Activated naive CD4-positive, alpha-beta T cell (primary cell): ENCODE data around the gene PROSER2.

ENCODE experiments used
- DNase-seq, 4 experiments: peaks; one replicate each; lab custom pipeline; 2025; lab: John Stamatoyannopoulos, UW

The PROSER2 gene

DNA sequence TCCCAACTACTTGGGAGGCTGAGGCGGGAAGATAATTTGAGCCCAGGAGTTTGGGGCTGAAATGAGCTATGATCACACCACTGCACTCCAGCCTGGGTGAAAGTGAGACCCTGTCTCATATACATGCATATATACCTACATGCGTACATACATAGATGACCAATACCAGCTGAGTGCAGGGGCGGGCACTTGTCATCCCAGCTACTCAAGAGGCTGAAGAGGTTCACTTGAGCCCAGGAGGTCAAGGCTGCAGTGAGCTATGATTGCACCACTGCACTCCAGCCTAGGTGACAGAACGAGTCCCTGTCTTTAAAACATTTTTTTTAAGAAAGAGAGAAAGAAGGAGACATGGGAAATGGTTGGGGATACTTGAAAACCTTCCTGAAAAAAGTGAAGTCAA is 17.4 kb upstream of the PROSER2 start:
- DNase-seq: no peak

DNA sequence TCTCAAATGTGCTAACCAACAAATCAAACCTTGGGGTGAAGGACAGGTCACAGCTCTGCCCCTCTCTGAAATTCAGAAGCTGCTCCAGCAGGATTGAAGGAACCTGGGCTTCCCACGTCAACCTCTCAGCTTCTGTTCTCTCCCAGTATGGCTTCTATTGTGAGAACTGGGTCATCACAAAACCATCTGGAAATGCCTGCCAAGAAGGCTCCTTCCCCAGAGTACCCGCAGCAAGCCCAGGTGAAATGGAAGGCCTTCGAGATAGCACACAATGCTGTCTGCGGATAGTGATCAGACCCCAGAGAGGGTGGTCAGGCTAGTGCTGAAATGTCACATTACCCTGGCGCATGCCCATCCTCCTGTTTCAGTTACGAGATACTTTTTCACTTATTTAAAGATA is 16.4 kb upstream of the PROSER2 start:
- DNase-seq: no peak

DNA sequence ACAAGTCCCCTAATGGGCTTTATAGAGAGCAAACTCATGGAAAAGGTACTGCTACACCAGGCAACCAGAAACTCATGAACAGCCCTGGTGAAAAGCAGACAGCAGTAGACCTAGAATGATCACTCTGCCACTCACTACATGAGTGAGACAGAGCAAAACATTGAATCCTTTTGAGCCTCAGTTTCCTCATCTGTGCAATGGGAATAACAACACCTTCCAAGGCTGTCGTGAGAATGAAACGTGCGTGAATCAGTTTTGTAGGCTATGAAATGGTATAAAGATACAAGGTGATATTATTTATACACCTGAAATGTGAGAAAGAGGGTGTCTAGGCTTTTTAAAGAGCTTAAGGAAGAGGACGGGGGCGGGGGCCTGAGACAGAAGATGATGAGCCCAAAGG is 14.3 kb upstream of the PROSER2 start:
- DNase-seq: no peak

DNA sequence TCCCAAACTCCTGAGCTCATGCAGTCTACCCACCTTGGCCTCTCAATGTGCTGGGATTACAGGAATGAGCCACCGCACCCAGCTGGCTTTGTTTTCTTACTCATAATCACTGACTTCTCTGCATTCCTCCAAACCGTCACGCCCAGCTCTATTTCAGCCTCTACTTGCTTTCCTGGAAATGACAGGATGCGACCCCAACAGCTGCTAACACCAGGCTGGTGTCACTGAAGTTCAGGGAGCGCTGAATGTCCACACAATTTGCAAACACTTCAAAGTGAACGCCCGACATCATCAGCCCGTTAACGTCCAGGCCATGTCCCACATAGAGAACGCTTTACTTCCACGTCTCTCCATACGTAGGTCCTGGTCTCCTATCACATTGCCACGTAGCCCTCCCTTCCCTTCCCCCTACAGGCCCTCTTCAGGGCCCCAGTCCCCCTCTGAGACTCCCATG is 12.8 kb upstream of the PROSER2 start:
- DNase-seq: no peak

DNA sequence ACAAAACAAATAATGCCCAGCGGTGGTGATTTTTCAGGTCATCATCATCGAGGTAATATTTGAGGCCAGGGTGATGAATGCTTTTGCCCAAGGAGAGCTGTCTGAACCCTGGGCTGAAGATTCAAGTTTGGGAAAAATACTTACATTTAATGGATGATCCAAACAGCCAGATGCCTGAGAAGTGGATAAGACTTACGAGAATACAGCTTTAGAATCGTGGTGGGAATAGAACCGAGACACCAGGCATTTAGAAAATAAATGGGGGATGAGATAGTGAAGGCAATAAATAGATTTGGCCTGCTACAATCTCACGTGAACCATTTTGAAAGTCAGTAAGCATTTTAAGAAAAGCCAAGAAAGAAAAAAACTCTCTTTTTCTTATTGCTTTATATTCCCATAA is 12.2 kb upstream of the PROSER2 start:
- no peak for DNase-seq

DNA sequence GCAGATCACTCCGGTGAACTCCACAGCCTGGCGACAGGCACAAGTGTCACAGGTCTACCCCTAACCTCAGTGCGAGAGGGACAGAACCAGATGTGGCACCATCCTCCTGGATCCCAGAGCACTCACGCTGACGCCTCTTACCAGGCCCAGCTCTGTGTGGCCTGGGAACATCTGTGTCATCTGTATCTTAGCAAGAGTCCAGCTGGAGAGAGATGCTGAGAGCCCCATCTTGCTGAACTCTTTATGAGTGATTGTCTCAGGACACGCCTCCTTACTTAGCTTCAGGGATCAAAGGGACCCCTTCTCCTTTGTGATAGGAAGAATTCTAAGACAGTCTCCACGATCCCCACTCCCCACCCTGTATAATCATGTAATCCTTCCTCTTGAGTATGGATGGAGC is 10.0 kb upstream of the PROSER2 start:
- no peak for DNase-seq

DNA sequence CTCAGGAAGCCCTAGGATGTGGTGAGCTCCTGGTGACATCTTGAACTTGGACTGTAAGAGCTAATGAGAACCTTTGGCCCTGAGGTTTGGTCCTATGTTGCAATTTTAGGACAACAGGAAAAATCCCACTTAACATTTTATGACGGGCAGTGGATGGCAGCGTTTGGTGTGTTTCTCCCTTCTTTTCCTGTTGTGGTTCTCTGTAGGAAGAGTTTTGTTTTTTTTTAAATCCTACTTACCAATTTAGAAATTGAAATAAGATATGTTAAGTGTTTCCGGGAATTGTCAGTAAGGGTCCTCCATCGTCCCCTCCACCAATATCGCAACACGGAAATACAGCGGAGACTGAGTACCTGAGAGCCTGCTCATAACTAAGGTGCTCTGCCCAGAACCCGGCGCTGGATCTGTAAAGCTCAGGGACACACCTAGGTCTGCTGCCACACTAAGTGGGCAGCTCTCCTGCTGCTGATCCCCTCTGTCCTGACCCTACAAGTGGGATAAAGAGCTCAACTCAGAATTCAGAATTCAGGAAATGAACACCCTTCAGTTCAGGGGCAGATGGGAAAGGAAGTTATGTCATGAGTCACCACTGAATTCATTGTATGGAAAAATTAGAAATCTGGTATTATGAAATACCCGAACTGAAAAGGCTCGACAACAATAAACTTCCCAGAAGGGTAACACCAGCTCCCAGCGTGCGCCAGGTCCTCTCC is 9.1 kb upstream of the PROSER2 start:
- DNase-seq: no peak

DNA sequence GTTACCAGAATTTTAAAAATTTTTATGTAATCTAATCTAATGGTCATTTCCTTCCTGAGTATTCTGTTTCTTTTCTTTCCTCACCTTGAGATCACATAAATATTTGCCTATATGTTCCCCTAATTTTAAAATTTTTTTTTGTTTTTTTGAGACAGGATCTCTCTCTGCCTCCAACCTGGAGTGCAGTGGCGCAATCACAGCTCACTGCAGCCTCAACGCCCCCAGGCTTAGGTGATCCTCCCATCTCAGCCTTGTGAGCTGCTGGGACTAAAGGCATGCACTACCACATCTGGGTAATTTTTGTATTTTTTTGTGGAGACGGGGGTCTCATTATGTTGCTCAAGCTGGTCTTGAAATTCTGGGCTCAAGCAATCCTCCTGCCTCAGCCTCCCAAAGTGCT is 4.1 kb upstream of the PROSER2 start:
- DNase-seq: no peak

DNA sequence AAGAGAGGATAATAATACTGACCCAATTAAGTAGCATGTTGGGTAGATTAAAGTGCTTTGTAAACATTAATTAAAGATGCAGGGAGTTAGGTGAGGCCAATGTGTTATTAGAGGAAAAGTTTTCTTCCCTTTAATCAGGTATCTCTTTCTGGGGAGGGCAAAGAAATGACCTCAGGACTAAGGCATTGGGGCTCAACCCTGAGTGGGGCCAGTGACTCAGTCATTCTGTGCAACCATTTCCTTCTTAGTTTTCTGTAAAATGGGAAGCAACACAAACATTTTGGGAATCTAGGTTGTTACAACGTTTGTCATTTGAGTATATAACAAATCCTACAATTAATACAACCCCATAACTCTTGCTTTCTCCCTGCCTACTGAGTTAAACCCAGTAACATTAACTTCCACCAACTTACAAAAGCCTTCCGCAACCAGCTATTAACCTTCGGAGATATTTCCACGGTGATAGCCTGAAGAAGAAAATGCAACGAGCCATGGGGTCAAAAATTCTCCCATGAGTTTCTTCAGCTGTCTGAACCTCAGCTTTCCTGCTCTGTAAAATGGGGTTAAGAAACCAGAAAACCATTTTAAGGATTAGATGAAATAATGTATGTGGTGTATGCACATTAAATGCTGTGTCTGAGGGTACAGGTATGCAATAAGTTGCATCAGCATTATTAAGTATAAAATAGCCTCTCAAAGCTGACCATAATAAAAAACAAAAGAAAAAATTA is 965 bp upstream of the PROSER2 start:
- no peak for DNase-seq

DNA sequence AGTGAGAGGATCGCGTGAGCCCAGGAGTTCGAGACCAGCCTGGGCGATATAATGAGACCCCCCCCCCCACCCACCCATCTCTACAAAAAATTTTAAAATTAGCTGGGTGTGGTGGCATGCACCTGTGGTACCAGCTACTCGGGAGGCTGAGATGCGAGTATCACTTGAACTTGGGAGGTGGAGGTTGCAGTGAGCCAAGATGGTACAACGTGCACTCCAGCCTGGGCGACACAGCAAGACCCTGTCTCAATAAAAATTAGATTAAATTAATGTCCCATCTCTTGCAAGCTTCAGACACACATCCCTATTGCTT is 391 bp upstream of the PROSER2 start:
- no peak for DNase-seq

DNA sequence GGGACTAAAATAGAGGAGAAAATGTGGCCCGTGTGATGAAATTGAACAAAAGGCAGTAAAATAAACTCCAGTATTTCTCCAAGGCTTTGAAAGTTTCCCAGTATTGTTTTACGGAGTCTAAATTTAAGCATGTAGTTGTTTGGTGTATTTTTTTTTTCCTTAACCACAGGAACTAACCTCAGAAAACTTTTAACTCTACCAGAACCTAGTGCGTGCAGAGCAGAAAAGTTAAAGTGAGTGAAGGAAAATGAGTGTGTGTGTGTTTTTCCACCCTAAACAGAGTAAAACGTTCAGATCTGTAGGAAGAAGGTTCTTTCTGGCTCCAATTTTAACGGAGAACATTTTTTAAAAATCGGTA is 812 bp downstream of the PROSER2 start:
- DNase-seq: no peak

DNA sequence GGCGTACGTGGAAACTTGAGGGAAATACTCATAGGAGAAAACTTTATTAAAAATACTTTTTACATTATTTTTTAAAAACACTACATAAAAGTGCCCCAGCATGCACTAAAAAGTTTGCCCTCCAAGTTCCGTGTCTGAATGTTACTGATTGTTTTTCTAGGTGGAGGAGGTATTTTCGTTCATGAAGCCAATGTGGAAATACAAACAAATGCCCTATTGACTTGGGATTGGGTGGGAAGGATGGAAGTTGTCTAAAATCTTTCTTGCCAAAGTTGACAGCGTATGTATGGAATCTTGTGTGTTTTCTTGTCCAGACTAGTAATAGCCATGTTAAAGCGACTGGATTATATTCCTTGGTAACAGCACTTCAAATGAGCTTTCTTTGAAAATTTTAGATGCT is 1.2 kb downstream of the PROSER2 start:
- DNase-seq: no peak

DNA sequence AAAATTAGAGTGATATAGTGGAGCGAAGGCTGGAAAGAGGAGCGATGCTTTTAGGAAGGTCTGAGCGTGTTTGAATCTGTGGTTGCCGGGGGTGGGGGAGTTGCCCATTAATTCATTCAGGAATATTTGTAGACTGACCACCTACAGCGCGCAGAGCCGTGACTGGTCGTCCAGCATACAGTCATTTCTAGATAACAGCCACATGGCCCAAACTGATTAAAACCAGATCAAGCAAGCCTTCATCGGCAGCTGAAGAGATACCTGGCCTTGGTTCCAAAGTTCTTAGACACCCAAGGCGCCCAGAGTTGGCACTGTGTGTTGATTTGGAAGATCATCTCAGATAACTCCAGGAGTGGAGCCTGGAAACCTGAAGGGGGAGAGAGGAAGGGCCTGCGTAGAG is 1.7 kb downstream of the PROSER2 start:
- no peak for DNase-seq

DNA sequence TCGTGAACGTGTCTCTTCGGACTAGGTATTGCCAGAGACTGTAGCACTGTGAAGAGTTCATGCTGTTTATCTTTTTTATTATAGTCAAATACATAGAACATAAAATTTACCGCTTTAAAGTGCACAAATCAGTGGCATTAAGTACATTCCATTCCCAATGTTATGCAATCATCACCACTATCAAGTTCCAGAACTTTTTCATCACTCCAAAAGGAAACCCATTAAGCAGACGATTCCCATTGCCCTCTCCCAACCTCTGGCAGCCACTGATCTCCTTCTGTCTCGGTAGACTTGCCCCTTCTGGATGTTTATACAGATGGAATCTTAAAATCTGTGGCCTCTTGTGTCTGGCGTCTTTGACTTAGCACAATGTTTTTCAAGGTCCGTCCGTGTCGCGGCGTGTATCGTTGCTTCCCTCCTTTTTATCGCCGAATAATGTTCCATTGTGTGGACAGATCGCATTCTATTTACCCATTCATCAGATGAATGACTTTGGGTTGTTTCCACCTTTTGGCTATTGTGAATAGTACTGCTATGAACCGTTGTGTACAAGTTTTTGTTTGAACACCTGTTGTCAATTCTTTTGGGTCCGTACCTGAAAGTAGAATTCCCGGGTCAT is 2.7 kb downstream of the PROSER2 start:
- DNase-seq: no peak

DNA sequence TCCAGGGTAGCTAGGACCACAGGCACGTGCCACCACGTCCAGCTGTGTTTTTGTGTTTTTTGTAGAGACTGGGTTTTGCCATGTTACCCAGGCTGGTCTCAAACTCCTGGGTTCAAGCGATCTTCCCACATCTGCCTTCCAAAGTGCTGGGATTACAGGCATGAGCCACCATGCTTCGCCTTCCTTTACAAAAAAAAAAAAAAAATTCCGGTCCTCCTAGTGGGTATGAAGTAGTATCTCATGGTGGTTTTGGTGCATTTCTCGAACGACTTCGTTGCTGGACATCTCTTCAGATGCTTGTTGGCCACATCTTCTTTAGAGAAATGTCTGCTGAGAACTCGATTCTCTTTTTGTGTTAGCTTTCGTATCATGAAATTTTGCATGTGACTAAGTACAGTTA is 3.9 kb downstream of the PROSER2 start:
- no peak for DNase-seq

DNA sequence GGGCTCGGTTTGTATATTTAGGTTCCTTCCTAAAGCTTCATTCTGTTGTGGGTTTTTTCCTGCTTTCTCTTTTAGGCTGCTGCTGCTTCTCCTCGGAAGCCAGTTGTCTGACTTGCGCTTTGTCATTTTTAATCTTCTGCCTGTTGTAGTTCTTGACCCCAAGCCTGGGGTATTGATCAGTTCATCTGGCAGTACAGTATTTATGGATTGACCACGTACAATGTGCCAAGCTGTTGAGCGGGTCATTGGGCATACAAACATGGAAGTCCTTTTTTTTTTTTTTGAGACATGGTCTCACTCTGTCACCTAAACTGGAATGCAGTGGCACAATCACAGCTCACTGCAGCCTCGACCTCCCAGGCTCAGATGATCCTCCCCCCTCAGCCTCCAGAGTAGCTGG is 4.3 kb downstream of the PROSER2 start:
- DNase-seq: no peak

DNA sequence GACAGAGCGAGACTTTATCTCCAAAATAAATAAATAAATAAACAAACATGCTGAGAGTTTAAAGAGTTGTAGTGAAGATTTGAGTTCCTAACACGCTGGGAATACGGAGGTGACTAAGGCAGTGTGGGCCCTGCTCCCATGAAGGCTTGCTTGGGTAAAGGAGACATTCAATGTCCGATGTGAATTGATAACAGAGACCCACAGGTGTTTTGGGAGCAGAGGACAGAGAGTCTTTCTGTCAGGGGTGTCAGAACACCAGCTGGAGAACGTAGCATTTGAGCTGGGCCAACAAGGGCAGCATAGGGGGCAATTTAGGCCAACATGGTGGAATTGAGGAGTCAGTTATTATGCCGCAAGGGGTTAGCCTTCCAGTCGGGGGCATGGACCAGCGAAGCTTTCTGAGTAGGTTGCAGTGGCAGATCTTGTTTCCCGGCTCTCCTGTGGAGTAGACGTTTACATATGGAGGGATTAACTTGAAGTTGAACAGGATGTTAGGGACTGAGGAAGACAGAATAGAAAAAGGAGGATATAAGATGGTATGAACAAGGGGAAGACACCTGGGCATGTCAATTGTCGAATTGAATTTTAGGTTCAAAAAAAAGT is 5.6 kb downstream of the PROSER2 start:
- no peak for DNase-seq

DNA sequence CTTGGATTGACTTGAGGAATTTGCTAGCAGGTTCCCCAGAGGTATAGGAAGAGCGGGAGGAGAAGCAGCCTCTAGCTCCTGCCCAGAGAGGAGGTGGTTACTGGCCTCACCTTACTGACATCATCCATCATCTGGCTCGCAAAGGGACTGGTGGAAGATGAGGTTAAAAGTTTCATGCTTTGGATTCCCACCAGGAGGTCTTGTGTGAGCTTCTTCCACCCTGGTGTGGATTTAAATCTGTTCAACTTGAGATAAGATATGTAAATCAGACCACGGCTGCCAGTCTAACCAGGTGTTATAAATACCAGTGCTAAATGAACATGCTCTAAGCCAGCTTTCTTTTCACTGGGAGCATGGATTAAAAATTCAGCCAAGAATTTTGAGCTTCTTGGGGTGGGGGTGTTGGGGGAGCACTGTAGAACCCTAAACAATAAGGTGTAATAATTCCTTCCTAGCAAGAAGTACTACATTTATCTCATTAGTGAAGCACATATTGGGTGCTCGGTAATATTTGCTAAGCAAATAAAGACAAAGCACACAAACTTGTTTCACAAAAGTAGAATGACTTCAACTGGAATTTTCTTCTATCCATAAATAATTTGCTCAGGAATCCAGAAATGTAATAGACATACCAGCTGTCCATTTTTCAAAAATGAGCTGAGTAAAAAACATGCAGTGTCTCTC is 7.8 kb downstream of the PROSER2 start:
- no peak for DNase-seq

DNA sequence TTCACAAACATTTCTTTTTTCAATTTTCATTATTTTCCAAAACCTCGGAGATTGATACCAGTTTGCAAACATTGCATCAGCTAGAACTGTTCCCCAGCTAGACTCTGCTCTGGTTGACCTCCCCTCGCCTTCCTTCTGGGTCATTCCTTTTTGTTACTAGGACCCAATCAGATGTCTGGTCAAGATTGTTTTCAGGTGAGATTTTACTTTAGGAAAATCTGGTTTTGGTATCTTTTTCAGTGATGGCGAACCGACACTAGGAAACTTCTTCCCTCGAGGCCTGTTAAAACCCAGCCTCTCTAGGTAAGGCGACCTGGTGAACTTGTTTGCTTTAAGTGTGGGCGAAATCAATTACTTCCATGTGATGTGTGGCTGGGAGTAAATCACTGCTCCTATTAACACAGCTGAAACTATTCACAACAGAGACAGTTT is 8.4 kb downstream of the PROSER2 start:
- no peak for DNase-seq

DNA sequence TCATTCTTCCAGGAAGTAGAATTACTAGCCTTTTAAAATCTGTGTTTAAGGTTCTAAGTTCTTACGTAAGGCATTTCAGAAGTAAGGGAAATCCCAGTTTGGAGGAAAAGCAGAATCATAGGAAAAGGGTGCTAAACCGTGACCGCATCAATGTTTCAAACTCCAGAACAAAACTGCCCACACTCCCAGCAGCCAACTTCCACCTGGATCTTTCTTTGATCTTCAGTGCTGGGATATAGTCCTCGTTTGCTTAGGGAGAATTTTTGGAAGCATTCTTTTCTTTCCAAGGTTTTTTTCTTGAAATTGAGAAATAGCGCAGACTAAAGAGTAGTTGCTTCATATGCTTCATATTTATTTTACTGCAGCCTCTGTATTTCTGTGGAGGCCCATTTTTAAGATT is 8.9 kb downstream of the PROSER2 start:
- DNase-seq: no peak

DNA sequence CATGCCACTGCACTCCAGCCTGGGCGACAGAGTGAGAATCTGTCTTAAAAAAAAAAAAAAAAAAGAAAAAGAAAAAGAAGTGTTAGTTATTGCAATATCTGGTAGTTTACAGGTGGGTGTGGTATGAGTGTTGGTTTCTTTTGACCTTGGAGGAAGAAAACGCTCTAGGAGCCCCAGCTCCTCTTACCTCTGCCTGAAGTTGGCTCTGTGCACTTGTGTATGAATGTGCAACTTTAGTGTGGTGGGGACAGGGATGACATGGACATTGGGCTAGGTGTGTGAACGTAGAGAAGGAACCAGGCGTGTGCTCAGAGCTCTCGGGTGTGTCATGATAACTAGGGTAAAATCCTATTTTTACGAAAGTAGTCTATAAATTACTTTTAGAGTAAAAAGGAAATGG is 11.9 kb downstream of the PROSER2 start:
- no peak for DNase-seq

DNA sequence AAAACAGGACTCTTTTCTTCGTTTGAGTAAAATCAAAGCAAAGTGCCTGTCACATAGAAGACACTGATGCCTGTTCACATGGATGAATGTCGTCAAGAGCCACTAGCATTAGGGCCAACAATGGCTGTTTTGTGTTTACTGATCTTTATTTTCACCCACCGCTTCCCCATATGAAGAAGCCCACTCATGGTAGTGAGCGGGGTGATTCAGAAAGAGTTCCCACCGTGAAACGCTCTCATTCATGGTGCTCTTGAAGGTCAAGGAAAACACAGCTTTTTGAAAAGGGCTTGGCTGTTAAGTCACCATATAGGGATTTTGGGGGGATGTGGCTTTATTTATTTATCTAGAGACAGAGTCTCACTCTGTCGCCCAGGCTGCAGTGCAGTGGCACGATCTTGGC is 12.5 kb downstream of the PROSER2 start:
- DNase-seq: no peak
